HG03039 (cell line): ENCODE data around the gene GRIP1.

Experiments
- ATAC-seq: cut with Tn5 transposase; IDR thresholded peaks from one replicate; pipeline ENCODE4 v1.9.1; 2021; ENCODE audit warnings: mild to moderate bottlenecking, moderate library complexity; ENCODE audit not compliant: unreplicated experiment

Gene GRIP1

DNA sequence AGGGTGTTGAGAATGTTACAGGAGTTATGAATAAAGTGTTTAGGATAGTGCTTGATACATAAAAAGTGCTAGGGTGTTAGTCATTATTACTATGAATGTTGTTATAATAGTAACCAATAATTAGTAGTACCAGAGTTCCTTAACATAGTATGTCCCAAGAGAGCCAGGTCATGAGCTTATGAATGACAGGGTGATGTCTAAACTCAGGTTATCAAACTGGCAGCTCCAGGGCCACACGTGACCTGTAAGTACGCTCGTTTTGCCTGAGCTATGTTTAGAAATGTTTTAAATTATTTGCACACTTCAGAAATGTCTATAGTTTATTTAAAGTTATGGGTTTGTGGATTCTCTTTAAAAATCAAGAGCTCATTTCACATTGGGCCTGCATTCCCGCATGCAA lies 14.1 kb upstream of the GRIP1 start:
- ATAC-seq = no peak

DNA sequence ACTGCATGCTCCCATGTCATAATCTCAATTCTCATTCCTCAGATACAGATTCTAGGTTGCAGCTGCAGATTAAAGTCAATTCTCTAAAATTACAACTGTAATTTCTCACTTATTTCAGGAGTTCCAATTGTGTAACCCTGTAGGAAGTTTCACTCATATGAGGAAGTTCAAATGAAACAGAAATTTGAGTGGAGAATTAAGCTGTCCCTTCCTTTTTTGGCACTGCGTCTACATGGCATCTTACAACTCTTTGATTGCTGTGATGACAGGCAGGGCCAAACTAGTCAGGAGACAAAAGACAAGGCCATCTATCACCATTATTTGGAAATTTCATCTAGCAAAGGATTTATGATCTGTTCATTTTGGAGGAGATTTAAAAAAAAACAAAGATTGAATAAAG lies 13.3 kb upstream of the GRIP1 start:
- no peak for ATAC-seq

DNA sequence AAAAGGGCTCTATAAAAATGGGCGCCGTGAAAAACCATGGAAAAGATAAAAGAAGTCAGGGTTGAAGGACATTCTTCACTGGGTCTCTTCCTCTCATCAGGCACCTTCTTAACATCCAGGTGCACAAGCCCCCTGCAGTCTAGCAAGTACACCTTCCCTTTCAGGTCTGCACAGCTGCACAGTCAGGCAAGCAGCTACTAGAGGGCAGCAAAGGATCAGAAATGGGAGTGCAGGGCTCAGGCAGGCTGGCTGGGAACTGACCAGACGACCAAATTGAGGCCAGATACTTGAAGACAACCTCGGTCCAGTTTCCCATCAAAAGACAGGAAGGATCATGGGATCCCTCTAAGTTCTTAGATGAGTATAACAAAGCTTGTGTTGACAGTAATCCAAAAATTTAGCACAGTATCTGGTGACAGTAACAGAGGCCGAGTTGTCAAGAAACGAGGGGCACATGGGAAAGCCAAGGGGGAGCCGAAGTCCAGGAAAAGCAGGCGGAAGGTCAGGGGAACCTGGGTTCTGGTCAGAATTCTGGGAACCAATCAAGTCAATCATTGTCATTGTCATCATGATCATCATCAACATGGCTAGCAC lies 10.1 kb upstream of the GRIP1 start:
- ATAC-seq = peak; percentile 55

DNA sequence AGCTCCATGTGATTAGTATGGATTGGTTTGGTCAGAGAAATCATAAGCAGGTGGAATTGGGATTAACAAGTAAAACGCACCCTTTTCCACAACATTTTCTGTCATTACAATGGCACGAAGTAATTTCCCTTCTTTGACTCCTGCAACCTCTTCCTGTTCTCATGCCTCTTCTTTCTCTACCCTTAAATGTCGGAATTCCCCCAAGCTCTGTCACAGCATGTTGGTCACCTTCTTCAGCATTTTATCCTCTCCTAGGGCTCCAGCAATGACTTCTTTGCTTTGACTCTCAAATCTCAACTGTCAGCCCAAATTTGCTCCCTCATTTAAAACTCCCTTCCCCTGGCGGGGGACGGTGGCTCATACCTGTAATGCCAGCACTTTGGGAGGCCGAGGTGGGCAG lies 5.3 kb upstream of the GRIP1 start:
- ATAC-seq = no peak

DNA sequence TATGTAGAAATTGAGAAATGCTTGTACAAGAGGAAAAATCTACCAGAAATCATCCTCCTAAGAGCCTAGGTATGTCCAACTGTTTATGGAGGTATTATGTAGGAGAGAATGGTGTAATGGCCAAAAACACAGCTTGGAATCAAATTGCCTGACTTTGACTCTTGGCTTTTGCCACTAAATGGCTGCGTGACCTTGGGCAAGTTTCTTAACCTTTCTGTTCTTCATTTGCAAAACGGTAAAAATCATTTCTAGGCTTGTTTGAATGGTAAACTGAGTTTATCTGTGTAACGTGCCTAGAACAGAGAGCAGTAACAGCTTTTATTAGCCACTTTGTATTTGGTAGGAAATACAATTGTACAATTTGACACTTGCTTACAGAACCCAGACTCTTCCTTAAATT lies 4.9 kb upstream of the GRIP1 start:
- no peak for ATAC-seq

DNA sequence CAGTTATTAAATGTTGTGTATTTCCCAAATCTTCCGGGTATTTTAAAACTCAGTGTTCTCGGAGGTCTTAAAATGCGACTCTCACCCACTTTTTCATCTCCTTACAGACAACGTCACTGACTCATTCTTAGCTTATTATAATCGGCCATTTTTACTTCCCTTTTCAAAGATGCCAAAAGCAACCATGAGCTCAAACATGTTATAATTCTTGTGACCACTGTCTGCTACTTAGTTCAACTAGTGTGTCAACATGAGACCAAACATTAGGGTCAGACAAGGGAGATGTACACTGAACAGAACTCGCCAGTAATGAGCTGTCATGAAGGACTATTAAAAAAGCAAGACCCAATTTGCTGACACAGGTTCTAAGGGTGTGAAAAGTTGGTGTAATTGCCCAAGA lies 4.2 kb upstream of the GRIP1 start:
- ATAC-seq = no peak

DNA sequence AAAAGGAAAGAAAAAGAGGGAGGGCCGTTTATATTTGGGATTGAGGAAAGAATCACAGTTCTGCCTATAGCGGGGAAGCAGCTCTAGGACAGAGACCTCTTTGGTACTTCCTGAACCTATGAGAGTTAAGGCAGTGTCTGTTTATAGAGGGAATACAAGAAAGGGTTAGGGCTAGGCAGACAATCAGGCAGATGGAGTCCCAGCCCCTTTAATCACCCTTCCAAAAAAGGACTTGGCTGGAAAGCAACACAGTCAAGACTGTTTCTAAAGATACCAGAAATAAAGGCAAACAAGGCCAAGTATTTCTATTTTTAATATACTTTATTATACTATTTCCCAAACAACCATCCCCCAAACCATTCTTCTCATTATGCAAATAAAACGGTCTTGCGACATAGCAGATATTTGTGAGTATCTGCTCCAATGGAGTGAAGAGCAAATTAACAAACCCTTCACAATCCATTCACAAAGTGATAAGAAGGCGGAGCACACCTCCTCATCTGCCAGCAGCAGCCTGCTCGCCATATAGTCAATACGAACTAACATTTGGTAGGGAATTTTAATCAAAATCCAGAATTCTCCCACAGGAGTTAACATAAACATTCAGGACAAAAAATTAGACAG lies 697 bp upstream of the GRIP1 start:
- no peak for ATAC-seq

DNA sequence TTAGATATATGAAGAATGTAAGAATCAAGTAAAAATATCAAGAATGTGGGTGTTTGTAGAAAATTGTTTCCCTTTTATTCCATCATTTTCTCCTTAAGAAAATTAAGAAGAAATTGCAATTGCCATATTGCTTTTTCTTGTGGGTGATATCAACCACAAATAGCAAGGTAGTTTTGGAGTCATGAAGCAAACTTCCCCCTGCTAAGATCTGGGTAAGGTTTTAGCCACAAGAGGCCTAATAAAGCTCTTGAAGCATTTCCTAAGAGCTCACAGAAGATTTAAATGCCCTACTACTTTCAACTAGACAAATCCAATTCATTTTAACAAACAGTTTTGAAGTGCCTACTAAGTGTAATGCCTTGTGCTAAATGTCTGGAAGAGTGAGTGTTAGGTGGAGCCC lies 2.6 kb downstream of the GRIP1 start:
- ATAC-seq = no peak

DNA sequence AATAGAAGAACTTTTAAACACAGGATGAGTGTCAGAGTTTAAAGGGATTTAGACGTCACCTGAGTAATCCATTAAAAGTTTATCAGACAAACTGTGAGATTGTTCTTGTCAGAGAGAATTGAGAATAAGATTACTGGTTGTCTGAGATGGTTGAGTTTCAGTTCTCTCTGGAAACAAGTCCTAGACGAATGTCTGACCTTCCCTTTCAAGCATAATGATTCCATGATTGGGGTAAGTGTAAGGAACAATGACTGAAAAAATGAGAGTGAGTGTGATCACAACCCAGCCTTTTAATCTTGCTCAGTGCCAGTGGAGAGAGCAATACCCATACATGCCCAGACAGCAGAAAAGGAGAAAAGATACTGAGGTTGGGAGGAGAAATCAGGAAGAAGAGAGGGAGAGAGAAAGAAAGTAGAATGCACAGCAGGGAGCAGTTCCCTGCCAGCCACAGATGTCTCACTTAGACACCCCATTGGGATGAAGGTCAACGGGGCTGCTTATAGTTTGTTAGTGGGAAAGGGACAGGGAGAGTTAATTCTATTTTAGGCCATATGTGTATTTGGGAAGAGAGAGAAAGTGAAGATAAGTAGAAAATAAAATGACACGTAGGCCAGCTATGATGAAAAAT lies 4.3 kb downstream of the GRIP1 start:
- ATAC-seq = no peak

DNA sequence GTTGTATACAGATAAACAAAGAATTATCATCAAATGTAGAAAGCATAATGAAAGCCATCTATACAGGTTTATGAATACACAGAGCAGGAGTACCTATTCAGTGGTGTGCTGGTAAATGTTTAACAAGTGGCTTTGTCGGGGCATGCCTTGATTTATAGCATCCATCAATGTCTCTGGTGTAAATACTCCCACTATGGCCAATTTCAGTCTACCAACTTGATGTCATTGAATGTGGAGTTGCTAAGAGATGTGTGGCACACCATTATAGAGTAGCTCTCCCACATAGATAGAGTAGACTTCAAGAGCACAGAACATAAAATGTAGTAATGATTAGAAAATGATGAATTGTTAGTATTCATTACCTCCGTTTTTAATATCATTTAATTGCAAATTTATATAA lies 9.3 kb downstream of the GRIP1 start:
- ATAC-seq = no peak

DNA sequence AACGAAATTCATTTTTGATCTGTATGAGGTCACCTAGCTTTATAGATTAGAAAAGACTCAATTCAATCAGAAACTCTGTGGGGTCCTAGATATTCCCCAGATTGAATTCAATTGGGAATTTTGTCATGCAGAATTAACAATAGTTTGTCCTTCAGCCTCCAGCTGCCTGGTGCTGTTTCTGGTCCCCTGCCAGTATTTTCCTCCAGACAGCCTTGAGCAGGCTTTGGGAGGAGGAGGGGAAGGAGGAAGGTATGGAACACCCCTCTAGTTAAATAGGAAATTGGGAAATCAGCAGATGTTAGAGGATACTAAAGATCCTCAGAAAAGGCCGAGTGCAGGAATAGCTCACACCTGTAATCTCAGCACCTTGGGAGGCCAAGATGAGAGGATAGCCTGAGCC lies 10.6 kb downstream of the GRIP1 start:
- no peak for ATAC-seq

DNA sequence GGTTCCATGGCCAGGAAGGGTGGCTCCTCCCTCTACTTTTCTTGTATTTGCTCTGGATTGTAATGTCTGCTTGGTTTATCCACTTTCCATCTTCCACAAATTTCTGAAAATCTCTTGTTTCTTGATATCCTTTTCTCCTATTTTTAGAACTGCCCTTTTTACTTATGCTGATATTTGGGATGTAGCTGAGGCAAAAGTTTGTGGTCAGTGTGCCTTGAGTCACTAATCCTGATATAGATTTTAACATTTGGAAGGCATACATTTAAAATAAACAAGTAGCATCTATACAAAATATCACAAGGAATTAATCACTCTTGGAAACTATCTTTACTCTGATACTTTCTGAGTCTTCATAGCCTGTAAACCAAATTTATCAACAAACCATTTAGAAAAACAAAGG lies 11.0 kb downstream of the GRIP1 start:
- no peak for ATAC-seq

DNA sequence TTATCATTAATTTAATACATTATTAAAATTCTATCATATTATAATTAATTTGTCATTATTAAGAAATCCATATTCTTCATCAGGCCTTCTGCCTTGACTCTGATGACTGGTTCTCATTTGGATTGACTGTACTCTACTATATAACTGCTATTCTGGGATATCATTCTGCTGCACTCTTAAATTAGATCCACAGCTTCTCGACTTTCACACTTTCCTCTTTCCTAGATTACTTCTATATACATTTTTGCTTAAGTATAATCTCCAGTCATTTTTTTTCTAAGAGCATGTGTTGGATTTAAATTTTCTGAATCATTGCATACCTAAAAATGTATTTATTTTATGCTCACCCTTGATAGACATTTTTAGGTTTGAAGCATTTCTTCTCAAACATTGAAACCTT lies 12.4 kb downstream of the GRIP1 start:
- ATAC-seq = no peak

DNA sequence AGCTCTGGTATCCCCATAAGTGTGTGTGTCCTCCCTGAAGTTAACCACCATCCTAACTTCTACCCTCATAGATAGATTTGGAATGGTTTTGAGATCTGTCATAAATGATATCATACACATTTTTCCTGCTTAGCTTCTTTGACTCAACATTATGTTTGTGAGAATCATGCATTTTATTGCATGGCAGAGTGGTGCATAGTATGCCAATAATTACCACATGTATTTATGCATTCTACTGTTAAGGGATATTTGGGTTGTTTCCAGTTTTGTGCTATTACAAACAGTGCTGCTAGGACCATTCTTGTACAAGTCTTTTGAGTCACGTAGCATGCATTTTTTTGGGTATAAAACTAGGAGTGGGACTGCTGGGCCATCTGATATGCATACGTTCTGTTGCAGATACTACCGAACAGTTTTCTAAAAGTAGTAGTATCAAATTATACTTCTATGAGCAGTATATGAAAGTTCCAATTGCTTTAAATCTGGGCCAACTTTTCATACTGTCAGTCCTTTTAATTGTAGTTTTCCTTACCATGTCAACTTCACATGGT lies 13.4 kb downstream of the GRIP1 start:
- no peak for ATAC-seq

DNA sequence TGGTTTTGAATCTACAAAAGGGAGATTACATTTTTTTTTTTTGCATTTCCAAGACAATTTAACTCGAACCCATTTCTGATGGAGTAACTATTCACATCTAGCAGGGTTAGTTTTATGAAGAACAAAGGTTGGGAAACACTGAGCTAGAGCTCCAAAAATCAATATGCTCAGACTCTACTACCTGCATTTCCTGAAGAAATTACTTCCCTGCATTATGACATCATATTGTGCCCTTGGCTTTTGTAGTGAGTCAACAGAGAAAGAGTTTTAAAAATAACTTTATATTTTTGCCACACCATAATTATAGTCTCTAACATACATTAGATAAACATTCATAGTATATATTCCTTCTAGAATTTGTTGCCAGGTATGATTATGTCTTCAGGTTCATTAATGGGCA lies 14.8 kb downstream of the GRIP1 start:
- no peak for ATAC-seq

DNA sequence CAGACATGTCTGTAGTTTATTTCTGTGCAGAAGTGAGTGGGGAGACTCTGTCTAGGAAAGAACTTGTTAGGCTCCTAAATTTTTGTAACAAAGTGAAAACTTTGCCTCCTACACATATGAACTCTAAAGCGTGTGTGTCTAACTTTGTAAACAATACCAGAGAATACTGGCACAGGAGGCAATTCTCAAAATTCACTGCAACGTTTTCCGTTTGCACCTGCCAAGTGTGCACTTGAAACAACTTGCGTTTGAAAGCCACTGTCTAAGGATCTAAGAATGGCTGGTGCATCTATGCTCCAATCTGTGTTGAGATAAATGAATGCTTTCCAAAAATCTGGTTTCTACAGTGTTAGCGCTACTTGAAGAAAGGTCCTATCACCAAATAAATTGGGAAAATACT lies 15.3 kb downstream of the GRIP1 start:
- no peak for ATAC-seq

DNA sequence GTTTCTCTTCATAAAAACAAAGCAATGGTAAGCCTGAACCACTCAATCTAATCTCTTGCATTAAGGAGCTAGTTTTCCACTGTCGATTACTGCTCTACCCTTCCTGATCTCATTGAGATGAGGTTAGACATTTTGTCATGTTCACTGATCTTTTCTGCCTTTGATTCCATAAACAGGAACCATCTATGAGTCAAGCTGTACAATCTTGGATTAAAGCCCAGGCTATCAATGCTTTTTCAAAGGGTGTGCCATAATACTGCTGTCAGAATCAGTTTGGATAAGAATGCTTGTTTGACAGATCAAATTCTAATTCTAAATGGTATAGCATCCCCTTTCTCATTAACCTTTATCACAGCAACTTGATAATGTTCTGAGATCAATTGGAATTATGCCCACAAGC lies 16.1 kb downstream of the GRIP1 start:
- ATAC-seq = no peak

DNA sequence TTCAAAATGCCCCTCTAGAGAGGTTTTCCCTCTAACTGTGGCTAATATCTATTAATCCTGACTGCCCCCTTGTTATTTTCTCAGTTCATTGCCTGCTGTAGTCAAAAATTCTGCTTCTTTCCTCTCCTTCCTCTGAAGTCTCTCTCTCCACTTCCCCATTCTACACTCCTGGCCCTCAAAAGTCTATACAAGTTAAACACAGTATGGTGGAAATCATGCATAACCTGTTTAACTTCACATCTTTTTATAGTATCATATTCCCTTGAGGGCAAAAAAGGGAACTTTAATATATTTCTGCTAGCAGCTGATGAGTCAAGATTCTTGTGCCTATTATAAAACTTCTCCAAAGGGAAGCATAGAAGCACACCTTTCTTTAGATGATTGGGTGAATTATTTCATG lies 16.7 kb downstream of the GRIP1 start:
- no peak for ATAC-seq

DNA sequence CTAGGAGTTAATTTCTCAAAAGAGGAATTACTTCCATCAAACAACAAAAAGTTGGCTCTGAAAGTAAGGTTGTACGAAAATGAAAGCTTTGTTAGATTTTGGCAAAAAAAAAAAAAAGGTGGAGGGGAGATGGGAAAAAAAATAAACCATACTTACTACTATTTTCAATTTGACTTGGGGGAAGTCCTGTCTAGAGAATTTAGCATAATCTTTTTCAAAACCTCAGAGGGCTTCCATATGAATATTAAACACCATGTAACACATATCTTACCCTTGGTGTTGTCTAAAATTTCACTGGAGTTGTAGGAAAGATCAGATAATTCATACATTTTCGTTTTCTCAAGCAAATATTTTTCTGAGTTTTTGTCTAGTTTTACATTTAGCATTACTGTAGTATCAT lies 17.5 kb downstream of the GRIP1 start:
- no peak for ATAC-seq

DNA sequence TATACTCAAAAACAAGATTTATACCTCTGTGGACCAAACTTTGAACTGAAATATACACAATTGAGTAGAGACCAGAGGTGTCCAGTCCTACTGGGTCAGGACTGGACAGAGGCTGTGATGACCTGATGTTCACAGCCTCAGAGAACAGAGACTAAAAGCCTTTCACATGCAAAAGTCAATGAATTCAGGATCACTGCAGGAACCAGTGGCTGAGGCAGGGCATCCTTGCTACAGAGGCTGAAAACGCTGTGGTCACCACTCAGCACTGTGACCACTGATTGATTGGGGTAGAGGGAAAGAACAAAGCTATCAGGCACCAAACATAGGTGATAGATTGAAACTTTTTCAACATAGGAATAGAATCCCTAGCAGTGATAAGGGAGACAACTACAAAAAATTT lies 25.1 kb downstream of the GRIP1 start:
- ATAC-seq = no peak

DNA sequence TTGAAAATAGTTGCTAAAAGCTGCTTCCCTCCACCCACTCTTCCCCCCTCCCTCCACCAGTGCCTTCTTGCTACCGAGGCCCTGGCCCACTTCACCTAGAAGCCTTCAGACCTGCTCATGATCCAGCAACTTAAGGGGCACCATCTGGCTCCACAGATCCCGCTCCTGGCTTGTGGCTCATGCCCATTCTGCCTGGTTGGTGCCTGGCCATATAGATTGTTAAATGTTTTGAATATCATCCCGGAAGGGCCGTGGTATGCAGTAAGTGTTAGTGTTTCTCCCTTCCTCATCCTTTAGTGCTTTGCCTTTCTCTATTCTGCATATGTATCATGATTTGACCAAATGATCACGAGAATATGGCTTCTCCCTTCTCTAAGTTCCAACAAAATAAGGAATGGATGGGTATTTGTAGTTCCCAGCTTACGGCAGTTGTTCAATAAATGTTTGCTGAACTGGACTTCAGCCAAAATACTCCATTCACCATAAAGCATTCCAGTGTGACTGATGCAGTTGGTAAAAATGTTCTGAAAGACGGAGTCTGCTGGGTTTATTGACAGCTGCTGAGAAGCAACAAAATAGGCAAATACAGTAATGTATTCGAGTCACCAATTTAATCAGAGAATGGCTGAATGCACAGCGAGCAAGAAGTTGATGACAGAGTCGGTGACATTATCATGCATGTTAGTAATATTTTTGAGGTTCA lies 30.7 kb downstream of the GRIP1 start:
- ATAC-seq = no peak
